CD4-positive, alpha-beta T cell treated with Interleukin-17A for 1 hour (primary cell): ENCODE results near the gene PDLIM5.

ENCODE experiments used
- DNase-seq: peaks from one replicate; pipeline ENCODE4 v3.0.0-alpha.2; 2020

PDLIM5 gene

GRCh38 chr4:94566420-94566819 lies 114.7 kb downstream of the PDLIM5 start:
- DNase-seq, result no peak

- DNase-seq, result no peak
Measured at GRCh38 chr4:94567811-94568210, 116.1 kb downstream of the PDLIM5 start.

- no peak for DNase-seq
Measured at GRCh38 chr4:94570558-94570957, 118.8 kb downstream of the PDLIM5 start.

- no peak for DNase-seq
Measured at GRCh38 chr4:94571298-94571697, 119.6 kb downstream of the PDLIM5 start.

GRCh38 chr4:94571715-94572114 lies 120.0 kb downstream of the PDLIM5 start:
- DNase-seq, result no peak

GRCh38 chr4:94574050-94574449 lies 122.3 kb downstream of the PDLIM5 start:
- no peak for DNase-seq

- DNase-seq, result no peak
Measured at GRCh38 chr4:94574616-94575015, 122.9 kb downstream of the PDLIM5 start.

- DNase-seq, result no peak
Measured at GRCh38 chr4:94575652-94576051, 123.9 kb downstream of the PDLIM5 start.

GRCh38 chr4:94576210-94576609 lies 124.5 kb downstream of the PDLIM5 start:
- no peak for DNase-seq

GRCh38 chr4:94577136-94577535 lies 125.4 kb downstream of the PDLIM5 start:
- no peak for DNase-seq

GRCh38 chr4:94578195-94578594 lies 126.5 kb downstream of the PDLIM5 start:
- DNase-seq, result no peak

GRCh38 chr4:94581766-94582165 lies 130.0 kb downstream of the PDLIM5 start:
- DNase-seq, result no peak

- no peak for DNase-seq
Measured at GRCh38 chr4:94582517-94582916, 130.8 kb downstream of the PDLIM5 start.

GRCh38 chr4:94583914-94584641 lies 132.3 kb downstream of the PDLIM5 start:
- DNase-seq, result peak; percentile 14

GRCh38 chr4:94588896-94589693 lies 137.4 kb downstream of the PDLIM5 start:
- no peak for DNase-seq

- DNase-seq, result no peak
Measured at GRCh38 chr4:94590493-94590892, 138.8 kb downstream of the PDLIM5 start.

- no peak for DNase-seq
Measured at GRCh38 chr4:94591289-94591688, 139.5 kb downstream of the PDLIM5 start.

- no peak for DNase-seq
Measured at GRCh38 chr4:94595013-94595412, 143.3 kb downstream of the PDLIM5 start.

- DNase-seq, result peak; percentile 51
Measured at GRCh38 chr4:94595880-94596483, 144.2 kb downstream of the PDLIM5 start.

GRCh38 chr4:94598758-94599157 lies 147.0 kb downstream of the PDLIM5 start:
- no peak for DNase-seq

- no peak for DNase-seq
Measured at GRCh38 chr4:94603170-94603747, 151.5 kb downstream of the PDLIM5 start.

- DNase-seq, result no peak
Measured at GRCh38 chr4:94605241-94605805, 153.6 kb downstream of the PDLIM5 start.

GRCh38 chr4:94610145-94610544 lies 158.4 kb downstream of the PDLIM5 start:
- DNase-seq, result no peak
